Amniotic stem cell (primary cell): ENCODE measurements around the gene RNF41.
"Not testable (repeated sequence)": the region's sequence is repeated elsewhere in the genome, so short reads cannot be mapped to it uniquely, and the experiment has no call there.

ENCODE experiments used
- DNase-seq: peaks from one replicate; lab custom pipeline; 2025; lab: John Stamatoyannopoulos, UW

Gene RNF41

DNA sequence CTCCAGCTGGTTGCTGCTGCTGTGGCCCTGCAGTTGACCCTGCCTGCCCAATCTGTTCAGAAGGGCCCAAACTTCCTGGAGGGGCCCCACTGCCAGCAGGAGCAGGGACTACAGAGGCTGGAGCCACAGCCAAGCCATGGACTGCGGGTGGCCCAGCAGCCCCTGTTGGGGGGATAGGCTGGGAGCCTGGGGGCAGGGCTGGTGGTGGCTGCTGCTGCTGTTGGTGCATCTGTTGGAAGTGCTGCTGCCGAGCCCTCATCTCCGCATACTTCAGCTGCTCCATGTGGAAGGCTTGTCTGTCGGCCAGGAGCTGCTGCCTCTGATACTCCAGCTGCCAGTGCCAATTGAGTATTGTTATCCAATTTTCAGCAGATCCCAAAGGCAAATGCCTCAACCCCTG is 56.4 kb downstream of the RNF41 start:
- DNase-seq: no peak

DNA sequence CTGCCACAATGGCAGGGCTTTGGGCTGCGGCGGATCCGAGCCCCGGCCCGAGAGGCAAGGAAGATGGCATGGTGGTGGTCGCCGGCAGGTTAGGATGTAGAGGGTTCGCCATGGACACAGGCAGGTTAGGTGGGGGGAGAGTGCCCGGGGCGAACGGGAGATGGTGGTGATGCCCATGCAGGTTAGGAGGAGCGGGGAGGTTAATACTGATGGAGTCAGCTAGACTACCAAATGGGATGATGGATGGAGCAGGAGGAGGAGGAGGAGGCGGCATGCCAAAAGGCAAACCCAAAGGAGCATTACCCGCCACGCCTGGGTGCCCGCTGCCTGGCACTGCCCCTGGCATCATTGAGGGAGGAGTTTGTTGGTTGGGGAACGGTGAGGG is 57.4 kb downstream of the RNF41 start:
- no peak for DNase-seq

DNA sequence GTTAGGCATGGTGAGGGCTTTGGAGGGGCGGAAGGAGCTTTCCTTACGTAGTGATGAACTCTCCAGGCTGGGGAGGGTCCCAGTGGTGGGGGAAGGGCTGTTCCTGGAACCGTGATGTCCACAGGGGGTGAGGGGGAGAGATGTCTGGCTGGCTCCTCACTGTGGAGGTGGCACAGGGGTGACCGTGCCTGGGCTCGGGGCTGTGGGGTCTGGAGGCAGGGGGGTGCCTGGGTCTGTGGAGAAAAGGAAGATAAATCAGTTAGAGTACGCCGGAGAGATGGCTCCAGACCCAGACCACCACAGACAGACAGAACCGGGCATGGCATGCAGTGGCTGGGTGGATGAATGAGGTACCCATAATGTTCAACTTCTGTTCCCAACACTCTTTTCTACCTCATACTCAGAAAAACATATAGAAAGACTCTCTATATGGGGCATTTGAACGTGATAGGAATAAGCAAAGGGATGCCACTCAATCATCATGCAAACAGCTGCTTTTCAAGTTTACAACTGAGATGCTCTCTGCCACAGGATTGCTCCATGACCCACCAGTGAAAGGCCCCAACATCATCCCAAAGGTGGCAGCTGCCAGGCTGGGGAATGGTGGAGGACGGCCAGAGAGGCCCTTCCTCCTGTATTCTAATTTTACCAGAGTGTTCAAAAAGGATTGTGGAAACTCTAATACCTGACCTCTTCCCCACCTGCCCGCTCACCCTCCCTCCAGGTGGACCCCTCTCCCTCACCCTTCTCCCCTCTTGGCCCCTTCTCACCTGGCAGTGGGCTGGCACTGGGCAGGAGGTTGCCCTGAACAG is 58.0 kb downstream of the RNF41 start:
- DNase-seq: no peak

DNA sequence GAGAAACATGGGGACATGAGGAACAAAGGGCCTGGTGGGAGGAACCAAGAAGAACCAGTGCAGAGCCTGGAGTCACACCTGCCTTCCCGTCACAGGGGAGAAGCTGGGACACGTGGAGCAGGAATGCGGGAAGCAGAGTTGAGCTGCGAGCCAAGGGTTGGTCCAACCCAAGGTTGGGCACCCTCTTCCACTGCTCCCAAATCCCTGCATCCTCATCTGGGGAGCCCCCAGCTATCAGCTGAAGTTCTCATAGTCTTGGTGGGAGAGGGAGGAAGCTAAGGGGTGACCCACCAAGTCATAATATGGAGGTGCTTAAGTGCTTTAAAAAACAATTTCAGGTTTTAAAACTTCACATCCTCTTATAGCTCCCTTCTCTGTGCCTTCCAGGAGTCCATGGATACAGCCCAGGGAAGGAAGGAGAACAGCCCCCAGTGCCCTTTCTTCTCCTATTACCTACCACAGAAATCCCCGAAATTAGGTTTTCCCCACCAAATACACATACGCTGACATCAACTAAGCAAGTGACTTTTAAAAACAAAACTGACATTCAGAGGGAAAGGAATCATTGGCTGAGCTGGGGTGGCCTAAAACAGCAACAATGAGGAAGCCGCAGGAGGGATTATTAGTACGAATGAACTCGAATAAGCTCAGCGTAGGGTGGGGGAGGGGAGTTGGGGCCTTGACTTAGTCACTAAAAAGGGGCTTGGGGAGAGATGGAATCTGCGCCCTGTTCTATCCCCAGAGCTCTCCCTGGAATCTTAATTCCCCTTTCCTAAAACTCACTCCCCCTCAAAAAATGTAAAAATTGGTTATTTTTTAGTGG is 59.0 kb downstream of the RNF41 start:
- DNase-seq: no peak

DNA sequence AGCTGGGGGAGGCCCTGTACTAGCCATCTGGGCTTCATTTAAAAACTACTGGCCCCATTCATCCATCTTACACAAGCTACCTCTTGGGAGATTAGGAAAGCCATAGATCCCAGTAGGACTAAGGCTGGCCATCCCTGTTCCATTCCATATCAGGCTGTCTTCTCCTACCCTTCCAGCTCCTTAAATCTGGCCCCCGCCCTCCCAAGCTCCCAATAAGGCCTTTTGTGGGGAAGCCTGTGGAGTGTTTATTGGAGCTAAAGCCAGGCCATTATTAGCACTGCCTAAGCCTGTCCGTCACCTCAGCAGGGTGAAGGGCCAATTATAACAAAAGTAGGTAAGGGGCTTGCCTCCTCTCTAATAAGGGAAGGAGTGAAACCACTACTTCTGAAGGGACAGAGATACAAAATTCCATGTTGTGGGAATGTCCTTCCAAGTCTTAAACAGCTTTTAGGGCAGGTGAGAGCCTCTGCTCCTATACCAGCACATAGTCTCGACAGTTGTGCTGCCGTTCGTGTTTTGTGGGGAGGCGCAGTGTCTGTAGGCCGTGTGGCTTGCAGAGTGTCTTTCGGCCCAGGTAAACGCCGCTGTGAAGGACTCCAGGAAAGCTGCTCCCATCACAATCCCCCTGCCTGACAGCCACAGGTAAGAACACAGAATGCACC is 59.9 kb downstream of the RNF41 start:
- no peak for DNase-seq

DNA sequence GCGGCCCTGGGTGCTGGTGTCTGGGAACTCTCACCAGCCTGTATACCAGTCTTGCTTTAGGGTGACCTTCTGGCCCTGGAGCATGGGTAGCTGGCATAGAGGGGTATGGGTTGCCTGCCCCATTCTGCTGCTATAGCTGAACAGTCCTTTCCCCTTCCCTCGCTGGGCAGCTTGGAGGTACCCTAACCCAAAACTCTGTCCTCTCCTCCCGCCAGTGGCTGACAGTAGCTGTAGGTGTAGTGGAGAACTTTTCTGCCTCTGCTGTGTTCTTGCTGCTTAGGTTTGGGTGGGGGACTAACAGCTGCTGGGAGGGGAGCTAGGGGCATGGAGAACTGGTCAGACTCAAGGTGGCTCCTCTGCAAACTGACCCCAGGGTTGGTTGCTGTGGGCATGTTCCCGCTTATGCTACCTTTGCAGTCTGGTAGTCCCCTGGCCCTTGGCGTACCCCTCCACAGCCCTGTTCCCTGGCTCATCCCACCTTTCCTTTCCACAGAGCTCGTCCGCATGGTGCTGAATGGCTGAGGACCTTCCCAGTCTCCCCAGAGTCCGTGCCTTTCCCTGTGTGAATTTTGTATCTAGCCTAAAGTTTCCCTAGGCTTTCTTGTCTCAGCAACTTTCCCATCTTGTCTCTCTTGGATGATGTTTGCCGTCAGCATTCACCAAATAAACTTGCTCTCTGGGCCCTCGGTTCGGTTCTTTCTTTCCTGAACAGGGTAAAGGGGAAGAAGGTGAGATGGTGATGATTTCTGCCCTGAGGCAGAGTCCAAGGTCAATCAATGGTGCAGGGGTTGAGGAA is 60.6 kb downstream of the RNF41 start:
- DNase-seq: no peak

DNA sequence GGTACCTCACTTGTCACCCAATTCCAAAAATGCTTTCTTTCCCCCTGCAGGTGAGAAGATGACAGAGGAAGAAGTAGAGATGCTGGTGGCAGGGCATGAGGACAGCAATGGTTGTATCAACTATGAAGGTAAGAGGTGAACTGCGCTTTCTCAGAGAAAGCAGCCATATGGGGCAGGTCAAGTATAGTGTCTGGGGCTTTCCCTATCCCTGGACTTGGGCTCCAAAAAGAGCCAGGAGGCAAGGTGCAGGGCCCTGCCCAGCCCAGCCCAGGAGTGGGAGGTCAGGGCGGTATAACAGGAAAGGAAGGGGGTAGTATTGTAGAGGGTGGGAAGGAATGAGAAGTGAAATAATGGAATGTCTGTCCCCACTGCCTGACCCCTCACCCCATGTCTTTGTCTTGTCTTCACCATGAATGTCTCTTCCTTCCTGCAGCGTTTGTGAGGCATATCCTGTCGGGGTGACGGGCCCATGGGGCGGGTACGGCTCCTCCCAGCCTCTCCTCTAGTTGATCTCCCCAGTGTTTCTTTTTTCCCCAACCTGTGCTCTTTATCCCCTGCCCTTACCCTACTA is 61.4 kb downstream of the RNF41 start:
- DNase-seq: no peak

DNA sequence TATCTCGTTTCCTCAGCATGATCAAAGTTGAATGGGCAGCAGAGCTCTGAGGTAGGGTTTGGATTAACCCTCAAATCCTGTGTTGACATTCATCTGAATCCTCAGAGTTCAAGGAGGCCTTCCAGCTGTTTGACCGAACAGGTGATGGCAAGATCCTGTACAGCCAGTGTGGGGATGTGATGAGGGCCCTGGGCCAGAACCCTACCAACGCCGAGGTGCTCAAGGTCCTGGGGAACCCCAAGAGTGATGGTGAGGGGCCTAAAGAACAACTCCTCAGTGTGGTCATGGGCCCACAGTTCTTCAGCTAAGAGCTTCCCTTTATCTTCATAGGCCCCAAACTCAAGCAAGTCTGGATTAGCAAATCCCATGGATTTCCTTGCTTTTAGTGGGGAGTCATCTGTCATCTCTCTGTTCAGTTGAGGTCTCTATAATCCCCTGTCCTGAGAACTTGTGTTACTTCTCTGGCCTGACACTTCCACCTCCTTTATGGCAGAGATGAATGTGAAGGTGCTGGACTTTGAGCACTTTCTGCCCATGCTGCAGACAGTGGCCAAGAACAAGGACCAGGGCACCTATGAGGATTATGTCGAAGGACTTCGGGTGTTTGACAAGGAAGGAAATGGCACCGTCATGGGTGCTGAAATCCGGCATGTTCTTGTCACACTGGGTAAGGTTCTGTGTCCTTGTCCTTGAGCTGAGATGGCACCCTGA is 62.1 kb downstream of the RNF41 start:
- DNase-seq: no peak

DNA sequence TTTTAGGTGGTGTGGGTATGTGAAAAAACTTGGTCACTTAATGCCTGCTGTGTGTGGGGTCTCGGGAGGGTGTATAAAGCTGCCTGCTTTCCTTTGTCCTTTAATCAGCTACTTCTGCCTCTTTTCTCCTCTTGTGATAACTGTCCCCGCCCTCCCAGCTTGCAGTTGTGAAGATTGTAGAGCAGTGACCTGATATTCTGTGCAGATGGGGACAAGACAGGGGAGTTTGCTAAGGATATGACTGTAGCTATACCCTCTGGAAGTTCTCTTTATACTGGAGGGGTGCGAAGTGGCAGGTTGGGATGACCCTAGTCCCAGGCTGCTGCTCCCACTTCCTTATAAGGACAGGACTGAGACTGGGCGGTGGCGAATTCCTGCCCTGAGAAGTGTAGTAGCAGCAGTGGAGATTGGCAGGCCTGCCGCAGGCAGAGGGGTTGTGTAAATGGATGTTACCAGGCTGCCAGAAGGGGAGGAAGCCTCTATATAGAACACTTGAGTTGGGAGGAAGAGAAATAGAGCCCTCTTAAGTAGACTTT is 62.7 kb downstream of the RNF41 start:
- DNase-seq: peak; percentile 20

DNA sequence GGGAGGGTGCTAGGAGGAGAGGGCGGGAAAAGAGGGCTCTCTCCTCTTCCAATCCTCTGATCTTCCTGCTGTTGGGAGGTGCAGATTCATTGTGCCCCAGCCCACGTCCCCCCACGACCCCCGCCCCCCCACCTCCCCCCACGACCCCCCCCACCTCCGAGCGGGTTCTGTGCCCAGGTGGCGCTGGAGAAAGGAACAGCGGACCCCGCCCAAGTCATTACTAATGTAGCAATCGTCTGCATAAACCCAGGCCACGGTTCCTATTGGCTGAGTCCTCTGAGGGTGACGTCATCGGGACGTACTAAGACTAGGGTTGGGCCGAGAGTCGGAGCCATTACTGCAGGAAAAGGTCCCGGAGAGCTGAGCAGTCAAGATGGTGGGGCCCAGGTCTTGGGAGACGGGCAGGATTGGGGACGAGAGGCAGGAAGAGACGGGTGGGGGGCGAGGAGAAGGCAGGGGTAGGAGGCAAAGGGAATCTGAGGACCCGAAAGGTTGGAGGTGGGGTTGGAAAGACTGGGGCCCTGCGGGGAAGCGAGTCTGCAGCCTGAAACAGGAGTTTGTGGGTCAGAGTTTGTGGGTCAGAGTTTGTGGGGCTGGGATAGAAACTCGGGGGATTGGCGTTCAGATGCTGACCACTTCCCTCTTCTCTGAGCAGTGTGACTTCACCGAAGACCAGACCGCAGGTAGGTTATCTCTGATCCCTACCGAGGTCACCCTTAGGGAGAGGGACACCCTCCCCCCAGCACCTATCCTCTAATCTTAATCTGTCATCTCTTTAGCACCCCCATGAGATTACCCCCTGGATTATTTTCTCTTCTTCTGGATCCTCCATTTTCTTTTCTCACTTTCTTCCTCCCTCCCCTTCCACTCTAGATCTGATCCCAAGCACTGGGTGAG is 63.4 kb downstream of the RNF41 start, which contains the start of gene MYL6:
Gene MYL6, plus strand, starts transcription at position 331 of the 897 bp plus-strand sequence. Its CDS starts 43 bp downstream, at position 374.
- DNase-seq: peak; percentile 98

DNA sequence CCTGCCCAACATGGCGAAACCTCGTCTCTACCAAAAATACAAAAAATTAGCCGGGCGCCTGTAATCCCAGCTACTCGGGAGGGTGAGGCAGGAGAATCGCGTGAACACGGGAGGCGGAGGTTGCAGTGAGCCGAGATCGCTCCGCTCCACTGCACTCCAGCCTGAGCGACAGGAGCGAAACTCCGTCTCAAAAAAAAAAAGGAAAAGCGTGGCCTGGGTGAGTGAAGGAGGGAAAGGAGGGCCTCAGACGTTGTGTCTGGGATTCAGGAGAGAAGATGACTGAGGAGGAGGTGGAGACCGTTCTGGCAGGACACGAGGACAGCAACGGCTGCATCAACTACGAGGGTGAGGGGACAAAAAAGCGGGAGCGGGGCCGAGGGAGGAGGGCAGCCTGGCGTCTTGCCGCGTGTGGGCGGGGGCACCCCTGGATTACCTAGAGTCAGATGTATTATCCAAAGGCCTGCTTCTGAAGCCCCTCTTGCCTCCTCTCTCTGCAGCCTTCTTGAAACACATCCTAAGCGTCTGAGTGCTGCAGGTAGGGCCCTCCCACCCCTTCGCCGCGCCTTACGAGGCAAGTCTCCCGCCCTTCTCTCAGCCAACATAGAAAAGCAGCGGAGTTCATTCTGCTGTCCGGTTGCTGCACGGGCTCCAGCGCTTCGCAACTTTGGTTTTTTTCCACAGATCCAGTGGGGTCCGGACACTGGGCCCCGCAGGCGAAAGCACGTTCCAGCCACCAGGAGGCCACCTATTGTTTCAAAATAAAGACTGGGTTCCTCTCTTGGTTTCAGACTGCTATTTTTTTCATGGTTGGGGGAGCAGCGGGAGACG is 64.3 kb downstream of the RNF41 start:
- DNase-seq: peak; percentile 69

DNA sequence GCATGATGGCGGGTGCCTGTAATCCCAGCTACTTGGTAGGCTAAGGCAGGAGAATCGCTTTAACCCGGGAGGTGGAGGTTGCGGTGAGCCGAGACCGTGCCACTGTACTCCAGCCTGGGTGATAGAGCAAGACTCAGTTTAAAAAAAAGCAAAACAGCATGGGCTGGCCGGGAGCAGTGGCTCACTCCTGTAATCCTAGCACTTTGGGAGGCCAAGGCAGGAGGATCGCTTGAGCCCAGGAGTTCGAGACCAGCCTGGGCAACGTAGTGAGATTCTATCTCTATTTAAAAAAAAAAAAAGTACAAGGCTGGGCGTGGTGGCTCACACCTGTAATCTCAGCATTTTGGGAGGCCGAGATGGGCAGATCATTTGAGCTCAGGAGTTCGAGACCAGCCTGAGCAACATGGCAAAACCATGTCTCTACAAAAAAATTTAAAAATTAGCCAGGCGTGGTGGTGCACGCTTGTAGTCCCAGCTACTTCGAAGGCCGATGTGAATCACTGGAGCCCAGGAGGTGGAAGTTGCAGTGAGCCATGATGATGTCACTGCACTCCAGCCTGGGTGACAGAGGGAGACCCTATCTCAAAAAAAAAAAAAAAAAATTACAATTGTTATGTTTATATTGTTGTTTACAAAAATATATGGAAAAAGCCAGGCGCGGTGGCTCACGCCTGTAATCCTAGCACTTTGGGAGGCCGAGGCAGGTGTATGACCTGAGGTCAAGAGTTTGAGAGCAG is 65.1 kb downstream of the RNF41 start:
- DNase-seq: not testable (repeated sequence)

DNA sequence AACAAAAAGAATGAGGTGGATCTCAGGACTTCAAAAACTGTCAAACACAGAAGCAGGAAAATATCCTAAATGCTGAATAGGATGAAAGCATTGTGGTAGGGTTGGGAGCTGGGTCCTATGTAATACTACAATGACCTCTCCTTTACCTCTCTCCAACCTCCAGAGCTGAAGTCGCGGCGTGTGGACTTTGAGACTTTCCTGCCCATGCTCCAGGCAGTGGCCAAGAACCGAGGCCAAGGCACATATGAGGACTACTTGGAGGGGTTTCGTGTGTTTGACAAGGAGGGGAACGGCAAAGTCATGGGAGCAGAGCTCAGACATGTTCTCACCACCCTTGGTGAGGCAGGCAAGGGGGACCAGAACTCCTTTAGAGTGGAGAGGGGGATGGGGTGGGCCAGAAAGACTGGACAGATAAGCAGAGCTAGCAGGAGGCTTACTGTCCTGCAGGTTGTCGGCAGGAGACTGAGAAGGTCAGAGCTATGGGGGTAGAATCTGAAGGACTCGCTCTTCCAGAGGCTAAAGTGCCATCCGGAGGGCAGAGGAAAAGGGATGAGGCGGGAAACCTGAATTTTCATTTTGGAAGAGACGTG is 66.4 kb downstream of the RNF41 start:
- no peak for DNase-seq

DNA sequence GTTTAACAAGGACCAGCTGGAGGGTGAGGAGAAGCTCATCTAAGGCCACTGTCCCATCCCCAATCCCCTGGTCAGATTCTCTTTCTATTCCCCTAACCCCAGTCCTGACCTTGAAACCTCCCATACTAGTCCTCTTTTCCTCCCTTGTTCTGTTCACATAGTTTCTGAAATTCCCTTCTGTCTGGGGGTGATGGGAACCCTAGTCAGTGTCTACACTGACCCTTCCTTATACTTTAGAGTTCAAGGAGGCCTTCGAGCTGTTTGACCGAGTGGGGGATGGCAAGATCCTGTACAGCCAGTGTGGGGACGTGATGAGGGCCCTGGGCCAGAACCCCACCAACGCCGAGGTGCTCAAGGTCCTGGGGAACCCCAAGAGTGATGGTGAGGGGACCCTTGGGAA is 66.9 kb downstream of the RNF41 start:
- no peak for DNase-seq

DNA sequence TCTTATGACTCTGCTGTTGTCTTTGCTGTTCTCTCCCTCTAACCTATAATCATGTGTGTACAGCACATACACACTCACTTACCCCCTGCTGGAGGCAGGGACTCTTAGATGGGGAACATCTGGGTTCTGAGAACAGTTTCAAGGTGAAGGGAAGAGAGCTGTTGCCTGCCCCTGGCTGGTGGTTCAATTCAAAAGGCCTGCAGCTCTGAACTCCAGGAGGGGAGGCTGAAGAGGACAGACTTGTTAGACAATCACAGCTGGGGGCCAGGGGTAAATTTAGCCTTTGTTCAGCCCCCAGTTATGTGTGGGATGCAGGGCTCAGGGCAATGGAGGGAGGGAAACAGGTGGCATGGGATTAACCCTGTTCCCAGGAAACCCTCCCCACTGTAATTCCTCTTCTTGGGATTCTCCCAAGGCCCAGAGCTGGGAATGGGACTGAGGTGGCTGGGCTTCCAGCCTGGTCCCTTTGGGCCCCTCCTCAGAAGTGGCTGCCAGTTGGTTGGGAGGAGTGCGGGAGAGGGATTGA is 67.4 kb downstream of the RNF41 start:
- DNase-seq: no peak

DNA sequence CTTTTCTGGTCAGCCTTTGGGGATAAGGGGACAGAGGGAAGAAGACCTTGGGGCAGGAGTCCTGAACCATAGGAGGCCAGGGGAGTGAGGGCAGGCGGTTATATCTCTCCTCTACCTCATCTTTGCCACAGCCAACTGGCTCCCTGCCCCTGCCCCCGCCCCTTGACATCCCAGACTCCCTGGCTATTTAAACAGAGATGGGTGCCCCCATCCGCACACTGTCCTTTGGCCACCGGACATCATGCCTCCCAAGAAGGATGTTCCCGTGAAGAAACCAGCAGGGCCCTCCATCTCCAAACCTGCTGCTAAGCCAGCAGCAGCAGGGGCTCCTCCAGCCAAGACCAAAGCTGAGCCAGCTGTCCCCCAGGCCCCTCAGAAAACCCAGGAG is 68.0 kb downstream of the RNF41 start:
- DNase-seq: no peak
